NCI-H526 treated with DMSO at 0.1 percent for 48 hours (cell line): ENCODE measurements around the gene NEURL1.
A peak's percentile ranks its signal among the peaks of the same experiment; 100 is the strongest.

Source experiments
- DNase-seq: peaks from one replicate; lab custom pipeline; 2025; lab: John Stamatoyannopoulos, UW

NEURL1 gene

DNA sequence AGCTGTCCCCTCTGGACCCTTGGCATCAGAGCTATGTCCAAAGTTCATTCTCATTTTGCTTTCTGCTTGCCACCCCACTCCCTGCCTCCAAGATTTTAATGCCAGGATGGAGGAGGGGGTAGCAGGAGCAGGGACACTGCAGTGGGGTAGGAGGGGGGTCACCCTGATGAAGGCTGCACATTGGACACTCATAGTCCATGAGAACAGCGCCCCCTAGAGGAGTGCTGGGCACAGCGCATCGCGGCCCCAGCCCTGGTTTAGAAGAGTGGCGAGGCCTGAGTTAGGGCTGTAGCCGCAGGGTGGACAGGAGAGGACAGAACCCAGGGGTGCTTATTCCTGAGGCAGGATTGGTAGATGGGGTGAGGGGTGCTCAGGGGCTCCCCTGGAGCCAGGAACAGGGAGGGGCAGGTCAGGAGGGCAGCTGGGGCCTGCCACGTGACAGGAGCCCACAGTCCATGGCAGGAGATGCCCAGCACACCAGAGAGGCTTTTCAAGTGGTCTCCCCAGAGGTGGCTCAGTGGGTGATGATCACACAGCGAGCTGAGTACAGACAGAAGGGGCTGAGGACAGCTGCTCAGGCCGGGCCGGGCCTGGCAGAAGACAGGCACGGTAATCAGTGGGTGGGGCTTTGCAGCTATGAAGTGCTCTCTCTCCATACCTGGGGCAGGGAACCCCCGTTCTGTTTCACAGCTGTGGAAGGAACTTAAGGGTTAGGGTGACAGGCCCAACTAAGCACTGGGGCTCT, 71.4 kb downstream of the NEURL1 start:
- DNase-seq: peak; percentile 1

DNA sequence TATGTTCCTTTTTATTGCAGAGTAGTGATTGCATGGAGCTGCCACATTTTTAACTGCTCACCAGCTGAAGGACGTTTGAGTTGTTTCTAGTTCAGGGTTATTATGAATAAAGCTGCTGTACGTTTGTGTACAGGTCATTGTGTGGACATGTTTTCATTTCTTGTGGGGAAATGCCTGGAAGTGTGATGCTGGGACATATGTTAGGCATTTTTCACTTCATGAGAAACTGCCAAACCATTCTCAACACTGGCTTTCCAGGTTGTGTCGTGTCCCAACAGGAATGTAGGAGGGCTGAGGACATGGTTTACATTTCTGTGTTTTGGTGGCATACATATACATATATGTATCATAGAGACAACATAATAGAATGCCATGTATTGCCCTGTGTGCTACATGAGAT, 73.0 kb downstream of the NEURL1 start:
- DNase-seq: no peak

DNA sequence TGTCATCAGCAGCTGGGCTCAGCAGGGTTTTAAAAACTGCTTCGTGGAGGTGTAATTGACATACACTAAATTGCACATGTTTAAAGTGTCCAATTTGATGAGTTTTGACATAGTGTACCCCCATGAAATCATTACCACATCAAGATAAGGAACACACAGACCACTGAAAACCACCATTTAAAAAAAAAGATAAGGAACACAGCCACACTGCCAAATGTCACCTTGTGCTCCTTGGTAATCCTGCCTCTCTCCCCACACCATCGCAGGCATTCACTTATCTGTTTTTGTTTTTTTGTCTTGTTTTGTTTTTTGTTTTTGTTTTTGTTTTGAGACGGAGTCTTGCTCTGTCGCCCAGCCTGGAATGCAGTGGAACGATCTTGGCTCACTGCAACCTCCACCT, 75.0 kb downstream of the NEURL1 start:
- DNase-seq: no peak

DNA sequence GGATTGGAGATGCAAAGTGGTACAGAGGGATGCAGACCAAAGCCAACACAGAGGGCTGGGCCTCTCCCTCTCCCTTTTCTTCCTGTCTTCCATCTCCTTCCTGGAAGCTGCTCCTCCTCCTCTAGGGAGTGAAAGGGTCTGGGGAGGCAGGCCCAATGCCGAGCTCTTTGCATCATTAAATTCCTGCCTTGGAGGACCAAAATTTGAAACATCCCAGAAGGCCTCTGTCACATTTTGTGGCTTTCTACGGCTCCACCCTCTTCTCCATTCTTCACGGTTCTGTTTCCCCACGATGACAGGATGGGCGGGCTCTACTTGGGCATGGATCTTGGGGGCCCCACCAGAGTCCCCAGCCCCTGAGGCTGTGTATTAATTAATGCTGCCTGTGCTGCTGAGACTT, 76.4 kb downstream of the NEURL1 start:
- DNase-seq: no peak

DNA sequence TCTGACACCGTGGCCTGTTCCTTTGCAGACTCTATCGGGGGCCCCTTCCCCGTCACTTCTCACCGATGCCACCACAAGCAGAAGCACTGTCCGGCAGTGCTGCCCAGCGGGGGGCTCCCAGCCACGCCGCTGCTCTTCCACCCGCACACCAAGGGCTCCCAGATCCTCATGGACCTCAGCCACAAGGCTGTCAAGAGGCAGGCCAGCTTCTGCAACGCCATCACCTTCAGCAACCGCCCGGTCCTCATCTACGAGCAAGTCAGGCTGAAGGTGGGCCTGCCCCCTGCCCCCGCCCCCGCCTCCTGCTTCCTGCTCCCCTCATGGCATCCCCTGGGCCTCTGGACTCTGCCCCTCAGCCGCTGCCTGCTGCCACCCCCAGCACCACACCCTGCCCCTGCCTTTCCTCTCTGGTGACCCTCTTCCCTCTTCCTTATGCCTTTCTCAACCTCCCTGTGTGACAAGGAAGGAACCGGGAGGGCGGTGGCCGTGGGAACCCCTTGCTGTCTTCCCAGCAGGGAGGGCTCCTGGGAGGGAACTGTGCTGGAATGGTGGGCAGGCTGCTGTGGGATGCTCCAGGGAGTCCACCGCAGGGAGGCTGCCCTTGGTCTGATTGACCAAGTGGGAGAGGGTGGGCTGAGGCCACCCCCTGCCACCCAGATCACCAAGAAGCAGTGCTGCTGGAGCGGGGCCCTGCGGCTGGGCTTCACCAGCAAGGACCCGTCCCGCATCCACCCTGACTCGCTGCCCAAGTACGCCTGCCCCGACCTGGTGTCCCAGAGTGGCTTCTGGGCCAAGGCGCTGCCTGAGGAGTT, 77.5 kb downstream of the NEURL1 start:
- no peak for DNase-seq

DNA sequence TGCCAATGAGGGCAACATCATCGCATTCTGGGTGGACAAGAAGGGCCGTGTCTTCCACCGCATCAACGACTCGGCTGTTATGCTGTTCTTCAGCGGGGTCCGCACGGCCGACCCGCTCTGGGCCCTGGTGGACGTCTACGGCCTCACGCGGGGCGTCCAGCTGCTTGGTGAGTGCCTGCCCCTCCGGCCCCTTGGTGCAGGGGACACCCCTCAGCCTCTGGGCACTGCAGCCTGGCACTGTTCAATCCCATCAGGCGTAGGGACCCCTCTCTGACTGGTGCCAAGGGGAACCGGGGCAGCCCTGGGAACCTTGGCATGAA, 78.1 kb downstream of the NEURL1 start:
- DNase-seq: no peak

DNA sequence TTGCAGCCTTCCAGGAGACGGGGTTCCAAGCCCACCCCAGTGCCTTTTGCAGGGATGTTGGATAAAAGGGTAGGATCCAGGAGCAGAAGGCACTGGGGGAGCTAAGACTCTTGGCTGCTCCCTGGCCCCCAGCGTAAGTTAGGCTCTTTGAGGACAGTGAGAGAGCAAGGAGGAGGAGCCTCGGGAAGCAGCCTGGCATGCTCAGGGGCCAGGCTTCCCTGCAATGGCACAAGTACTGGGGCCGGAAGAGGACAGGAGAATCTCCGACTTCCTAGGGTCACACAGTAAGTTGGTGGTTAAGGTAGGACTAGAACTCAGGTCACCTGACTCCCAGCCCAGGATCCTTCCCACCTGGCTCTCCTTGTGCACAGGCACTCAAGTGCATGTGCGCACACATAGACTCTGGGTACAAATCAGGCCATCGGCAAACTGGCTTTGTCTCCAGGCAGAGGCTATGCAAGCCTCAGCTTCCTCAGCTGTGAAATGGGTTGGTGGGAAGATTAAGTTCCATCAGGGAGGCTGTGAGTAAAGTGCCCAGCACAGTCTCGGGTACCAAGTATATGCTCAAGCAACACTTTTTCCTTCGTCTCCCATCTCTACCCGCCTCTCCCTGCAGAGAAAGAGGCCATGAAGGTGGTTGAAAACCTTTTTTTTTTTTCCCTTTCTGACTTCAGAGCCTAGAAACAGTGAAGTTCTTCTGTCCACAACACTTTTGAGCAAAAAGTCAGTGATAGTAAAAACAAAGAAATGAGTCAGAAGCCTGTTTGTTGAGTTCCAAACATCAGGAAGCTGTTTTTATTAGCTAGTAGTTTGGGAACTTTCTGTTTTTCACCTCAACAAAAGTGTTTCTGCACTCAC, 79.1 kb downstream of the NEURL1 start:
- DNase-seq: no peak

DNA sequence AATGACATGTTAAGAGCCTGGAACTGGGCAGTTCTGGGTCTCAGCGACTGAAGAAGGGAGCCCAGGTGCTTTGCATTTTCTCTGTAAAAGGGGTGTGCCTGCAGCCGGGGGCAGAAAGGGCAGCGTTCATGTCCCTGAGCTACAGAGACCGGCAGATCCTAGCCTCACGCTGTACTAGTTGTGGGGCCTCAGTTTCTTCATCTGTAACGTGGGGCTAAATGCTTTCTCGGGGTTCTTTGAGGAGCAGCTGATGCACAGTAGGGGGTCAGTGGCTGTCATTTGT, 79.6 kb downstream of the NEURL1 start:
- no peak for DNase-seq

DNA sequence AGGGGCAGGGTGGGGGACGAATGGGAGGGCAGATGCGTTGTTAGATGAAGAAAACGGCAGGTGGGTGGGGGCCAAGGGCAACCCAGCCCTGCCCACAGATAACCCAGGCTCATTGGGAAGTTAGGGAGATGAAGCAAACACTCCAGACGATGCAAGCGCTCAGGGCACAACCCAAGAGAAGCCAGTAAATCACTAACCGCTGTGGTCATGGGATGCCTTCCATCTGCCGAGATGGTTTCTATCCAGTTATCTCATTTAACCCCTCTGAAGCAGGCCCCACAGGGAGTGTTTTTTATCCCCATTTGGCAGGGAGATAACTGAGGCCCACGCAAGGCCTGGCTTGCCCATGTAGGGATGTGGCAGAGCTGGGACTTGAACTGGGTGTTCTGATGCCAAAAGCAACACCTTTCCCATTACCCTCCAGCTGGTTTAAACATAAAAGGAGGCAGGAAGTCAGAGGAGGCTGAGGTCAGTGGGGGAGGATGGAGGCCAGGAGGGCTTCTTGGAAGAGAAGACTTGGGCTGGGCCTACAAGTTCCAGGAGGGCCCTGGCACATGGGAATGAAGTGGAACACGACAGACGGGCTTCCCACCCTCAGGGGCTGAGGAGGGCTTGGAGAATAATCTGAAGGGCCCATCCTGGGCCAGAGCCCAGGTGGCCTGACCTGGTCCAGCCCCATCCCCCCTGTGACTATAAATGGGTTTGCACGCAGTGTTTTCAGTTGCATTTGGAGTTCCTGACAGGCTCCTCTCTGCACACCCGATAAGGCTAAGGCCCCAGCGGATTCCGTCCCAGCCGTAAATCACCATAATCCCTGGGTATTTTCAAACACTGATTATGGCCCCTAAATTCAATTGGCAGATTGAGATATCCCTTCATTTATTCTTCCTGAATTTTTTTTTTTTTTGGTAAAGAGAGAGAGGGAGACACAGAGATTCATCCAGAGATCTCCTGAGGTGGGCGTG, 80.9 kb downstream of the NEURL1 start:
- no peak for DNase-seq

DNA sequence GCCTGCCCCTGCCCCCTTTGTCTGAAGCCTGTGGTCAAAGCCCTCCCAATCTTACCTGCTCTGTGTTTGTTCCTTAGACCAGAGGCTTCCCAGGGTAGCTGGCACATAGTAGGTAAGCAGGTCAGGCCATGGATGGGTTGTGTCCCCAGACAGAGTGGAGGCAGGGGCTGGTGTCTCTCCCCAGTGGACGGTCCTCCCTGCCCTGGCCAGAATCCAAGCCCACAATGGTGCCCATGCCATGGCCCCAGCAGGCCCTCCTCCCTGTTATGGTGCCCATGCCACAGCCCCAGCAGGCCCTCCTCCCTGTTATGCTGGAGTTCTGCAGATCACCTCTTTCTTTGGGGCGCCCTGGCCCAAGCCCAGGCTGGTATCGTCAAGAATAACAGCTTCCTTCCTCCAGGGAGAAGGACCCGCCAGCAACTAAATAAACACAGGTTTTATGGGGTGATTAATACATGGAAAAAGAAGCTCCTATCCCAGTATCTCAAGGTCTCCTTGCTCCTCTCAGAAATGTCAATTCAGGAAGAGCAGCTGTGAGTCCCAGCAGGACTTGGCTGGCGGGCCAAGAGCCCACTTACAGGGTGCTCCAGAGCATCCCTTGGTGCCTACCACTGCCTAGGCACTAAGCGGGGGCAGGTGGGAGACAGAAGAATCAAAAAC, 82.0 kb downstream of the NEURL1 start:
- no peak for DNase-seq

DNA sequence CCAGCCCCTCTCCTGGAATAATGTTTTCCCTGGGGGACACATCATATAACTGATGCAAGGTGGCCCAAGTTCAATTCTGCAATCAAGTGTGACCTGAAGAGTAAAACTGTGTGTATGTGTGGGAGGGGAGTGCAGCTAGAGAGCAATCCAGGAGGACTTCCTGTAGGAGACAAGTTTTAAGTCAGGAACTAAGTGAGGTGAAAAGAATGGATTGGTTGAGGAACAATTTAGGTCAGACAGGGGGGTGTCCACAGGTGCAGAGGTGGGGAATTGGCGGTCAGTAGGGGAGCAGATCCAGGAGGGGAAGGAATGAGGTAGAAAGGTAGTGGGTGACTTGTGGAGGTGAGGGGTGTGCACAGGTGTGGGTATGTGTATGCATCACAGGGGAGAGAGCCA, 82.6 kb downstream of the NEURL1 start:
- no peak for DNase-seq

DNA sequence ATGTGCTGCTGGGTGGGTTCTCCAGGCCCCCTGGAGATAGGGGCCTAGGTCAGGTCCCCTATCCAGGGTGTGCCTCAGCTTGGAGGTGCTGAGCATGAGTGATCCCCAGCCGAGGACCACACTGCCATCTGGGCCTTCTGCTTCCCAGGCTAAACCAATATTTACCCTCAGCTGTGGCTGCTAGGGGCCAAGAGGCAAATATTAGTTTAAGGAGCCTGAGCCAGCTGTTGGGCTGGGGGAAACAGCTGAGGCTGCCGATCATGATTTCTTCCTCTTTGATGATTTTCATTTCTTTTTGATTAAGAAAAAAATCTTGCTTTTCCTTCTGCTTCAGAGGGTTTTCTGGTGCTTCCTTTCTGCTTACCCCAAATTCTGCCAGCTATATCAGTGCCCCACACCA, 83.4 kb downstream of the NEURL1 start:
- no peak for DNase-seq

DNA sequence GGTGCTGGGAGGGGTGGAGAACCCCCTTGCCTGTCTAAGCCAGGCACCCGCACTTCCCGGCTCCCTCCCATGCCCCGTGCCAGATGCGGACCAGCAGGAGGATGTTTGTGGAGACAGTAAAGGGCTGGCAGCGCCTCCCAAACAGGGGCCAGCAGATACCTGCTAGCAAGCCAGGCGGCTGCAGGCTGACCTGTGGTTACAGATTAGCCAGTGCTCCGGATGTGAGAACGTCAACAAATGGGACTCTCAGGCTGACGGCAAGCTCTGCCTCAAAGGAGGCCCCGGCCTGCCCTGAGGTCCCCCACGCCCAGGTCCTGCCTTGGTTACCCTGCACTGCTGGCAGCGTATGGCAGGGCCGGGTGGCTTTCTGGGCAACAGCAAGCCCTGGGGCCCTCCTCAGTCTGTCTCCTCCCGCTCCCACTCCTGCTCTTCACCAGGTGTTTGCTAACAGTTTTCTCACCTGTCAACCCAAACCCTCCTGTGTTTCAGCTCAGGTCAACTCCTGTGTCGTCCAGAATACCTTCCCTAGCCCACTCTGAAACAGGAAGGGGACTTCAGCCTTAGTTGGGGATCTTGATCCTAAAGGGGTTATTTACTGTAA, 85.4 kb downstream of the NEURL1 start:
- DNase-seq: no peak

DNA sequence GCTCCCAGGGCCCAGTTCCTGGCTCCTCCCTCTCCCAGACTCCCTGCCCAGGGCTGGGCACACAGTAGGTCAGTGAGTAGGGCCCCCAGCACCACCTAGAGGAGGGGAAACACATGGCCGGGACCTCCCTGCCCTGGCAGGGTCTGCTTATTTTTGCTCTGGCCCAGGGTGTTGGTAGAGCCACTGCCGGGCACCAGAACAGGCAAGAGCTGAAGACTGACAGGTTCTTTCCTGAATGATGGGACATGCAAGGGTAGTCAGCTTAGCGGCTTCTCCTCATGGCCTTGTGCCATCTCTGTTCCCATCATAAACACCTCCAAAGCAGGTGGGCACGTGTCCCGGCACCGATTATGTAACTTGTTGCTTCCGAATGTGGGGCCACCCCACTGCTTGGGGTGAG, 86.5 kb downstream of the NEURL1 start:
- DNase-seq: no peak

DNA sequence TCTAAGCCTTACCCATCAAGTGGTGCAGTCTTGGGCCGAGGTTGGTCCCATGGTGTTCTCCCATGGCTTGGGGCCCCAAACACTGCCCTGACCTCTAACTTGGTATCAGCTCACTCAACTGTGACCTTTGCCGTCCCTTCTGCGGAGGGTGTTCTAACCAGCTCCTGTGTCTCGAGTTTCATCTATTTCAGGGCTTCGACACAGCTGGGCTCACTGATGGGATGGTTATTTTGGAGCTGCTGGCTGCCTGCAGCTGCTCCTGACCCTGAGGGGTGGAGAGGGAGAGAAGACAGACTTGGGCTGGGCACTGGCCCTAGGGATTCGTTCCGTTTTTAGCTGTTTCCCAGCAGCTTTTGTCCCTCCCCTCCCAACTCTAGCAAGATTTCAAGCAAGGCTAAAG, 86.9 kb downstream of the NEURL1 start:
- DNase-seq: no peak

DNA sequence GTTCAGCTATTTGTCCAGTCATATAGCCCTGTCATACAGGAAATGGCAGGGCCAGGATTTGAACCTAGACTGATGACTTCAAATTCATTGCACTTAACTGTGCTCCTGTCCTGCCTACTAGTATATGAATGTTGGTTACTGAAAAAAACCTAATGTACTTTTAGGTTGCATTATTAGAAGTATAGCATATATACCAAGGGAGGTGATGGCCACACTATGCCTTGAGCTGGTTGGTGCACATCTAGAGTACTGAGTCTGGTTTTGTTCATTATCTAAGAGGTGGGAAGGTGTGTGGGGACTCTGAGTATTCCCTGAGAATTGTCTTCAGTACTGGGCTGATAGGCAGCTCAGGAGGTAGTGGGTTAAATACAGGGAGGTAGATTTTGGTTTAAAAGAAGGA, 88.0 kb downstream of the NEURL1 start:
- DNase-seq: no peak

DNA sequence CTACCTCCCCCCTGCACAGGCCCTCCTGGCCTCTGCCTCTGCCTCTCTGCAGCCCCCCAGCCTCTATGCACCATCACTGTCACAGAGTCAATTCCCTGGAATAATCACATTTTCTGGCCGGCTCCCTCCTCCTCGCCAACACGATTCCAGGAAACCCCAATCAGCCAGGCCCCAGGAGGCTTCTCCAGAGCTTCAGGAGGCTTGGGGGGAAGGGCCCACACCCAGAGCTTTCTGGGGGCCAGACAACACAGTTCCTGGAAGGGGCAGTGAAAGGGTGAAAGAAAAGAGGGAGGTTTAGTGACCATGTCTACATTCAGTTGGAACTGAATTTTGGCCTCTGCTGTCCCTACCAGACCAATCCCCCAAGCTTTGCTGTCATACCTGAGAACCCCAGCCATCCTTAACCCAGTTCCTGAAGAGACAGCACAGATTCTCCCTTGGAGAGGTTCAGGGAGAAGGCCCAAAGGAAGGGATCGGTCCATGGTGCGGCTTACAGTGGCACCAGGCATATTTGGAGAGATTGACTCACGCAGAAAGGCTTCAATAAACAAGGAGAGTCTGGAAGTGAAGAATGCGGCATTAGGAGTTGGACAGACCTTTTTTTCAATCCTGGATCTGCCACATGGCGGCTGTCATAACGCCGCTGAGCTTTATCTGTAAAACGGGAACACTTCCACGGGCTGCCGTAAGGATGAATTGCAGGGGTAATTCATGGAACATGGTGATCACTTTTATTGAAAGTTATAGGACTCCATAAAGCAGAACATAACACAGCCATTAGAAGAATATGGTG, 89.0 kb downstream of the NEURL1 start:
- no peak for DNase-seq

DNA sequence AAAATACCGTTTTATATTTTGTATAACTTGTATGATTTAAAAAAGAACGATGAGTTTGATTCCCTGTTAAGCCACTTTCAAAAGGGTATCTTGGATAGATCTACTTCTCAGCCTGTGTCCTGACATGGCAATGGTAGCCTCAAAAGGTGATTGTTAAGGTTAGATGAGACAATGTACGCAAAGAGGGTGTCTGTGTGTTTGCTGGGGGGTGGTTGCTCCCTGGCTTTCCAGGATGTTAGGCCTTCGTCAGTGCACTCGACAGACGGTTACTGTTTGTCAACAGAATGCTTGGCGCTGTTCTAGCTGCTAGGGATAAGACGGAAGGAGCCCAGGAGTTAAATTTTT, 90.3 kb downstream of the NEURL1 start:
- no peak for DNase-seq

DNA sequence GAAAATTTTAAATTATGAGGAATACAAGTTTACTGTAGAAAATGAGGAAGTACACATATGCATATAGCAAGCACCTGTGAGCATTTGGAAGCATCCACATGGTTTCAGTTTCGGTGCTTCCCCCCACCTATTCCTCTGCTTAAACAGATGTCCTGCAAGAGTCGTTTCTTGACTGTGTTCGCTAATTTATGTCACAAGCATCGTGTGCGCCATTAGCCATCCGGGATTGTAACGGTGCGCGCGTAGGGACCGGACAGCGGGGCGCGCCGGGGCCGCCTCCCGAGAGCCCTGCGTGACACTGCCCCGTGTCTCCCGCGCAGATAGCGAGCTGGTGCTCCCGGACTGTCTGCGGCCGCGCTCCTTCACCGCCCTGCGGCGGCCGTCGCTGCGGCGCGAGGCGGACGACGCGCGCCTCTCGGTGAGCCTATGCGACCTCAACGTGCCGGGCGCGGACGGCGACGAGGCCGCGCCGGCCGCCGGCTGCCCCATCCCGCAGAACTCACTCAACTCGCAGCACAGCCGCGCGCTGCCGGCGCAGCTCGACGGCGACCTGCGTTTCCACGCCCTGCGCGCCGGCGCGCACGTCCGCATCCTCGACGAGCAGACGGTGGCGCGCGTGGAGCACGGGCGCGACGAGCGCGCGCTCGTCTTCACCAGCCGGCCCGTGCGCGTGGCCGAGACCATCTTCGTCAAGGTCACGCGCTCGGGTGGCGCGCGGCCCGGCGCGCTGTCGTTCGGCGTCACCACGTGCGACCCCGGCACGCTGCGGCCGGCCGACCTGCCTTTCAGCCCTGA, 90.9 kb downstream of the NEURL1 start:
- no peak for DNase-seq
